WTC11 (cell line): ENCODE measurements around the gene KCNIP4. TPM values are rescaled to one million over a fixed set of nuclear protein-coding genes. Genes with fewer than 3 reads are reported as not detected.

Experiments
- ATAC-seq: fragments of 200-7000 bp; cut with Tn5 transposase; 2 replicates; pipeline ENCODE4 v1.10.0; 2021; ENCODE audit warnings: mild to moderate bottlenecking, moderate library complexity
- CTCF ChIA-PET: fragments of 300-600 bp; sonication (Branson Sonifier 250); formaldehyde crosslinking; loops from one replicate; lab custom pipeline; 2021; ENCODE audit warnings: antibody characterized with exemption; lab: Charles Lee
- POLR2A ChIA-PET: fragments of 350-600 bp; sonication (Branson Sonifier 250); formaldehyde crosslinking; loops from one replicate; lab custom pipeline; 2021; ENCODE audit warnings: antibody characterized with exemption; lab: Charles Lee
- DNase-seq: peaks from one replicate; pipeline ENCODE4 v3.0.0; 2021; ENCODE audit warnings: low spot score
- H3K27ac Mint-ChIP-seq: 2 replicates; pipeline ENCODE4 v1.8.0; 2021; ENCODE audit warnings: mixed read lengths
- H3K27me3 Mint-ChIP-seq: 2 replicates; pipeline ENCODE4 v1.8.0; 2021; ENCODE audit warnings: low read depth, mild to moderate bottlenecking, moderate library complexity, mixed read lengths
- H3K36me3 Mint-ChIP-seq: 2 replicates; pipeline ENCODE4 v1.8.0; 2021; ENCODE audit warnings: mixed read lengths
- H3K4me1 Mint-ChIP-seq: 2 replicates; pipeline ENCODE4 v1.8.0; 2022; ENCODE audit warnings: mixed read lengths
- H3K4me3 Mint-ChIP-seq: 2 replicates; pipeline ENCODE4 v1.8.0; 2021; ENCODE audit warnings: mild to moderate bottlenecking, moderate library complexity, mixed read lengths
- H3K9me3 Mint-ChIP-seq: 2 replicates; pipeline ENCODE4 v1.8.0; 2021; ENCODE audit warnings: mixed read lengths
- AFF4 ChIP-seq: sonication (generic); formaldehyde crosslinking; IDR thresholded peaks from 2 replicates; pipeline ENCODE4 v1.8.1; 2023; ENCODE audit warnings: mild to moderate bottlenecking, missing genetic modification reagents, borderline replicate concordance
- CTCF ChIP-seq: fragments of 200-600 bp; IDR thresholded peaks from 2 replicates; pipeline ENCODE4 v1.8.0; 2022; ENCODE audit warnings: antibody characterized with exemption
- JAZF1 ChIP-seq: fragments of 250-450 bp; sonication (Bioruptor Pico); IDR thresholded peaks from 2 replicates; pipeline ENCODE4 v1.9.0; 2021; ENCODE audit warnings: moderate library complexity, mild to moderate bottlenecking, inconsistent platforms
- JUN ChIP-seq: sonication (generic); formaldehyde crosslinking; IDR thresholded peaks from 2 replicates; pipeline ENCODE4 v1.8.0; 2023; ENCODE audit warnings: mild to moderate bottlenecking, missing genetic modification reagents
- SP1 ChIP-seq: sonication (generic); formaldehyde crosslinking; conservative IDR thresholded peaks from 2 replicates; pipeline ENCODE4 v1.8.1; 2022; ENCODE audit warnings: missing genetic modification reagents
- total RNA-seq: library from RNA; stranded (reverse); gene quantifications from 3 replicates; pipeline ENCODE4 v1.2.3, GENCODE V29; 2021
- TF ChIP-seq, protein P1 (sequence below): sonication (generic); formaldehyde crosslinking; IDR thresholded peaks from 2 replicates; pipeline ENCODE4 v1.8.0; 2023; ENCODE audit warnings: mild to moderate bottlenecking, missing genetic modification reagents
- TF ChIP-seq, protein P2 (sequence below): sonication (generic); formaldehyde crosslinking; IDR thresholded peaks from 2 replicates; pipeline ENCODE4 v1.8.1; 2022; ENCODE audit warnings: low read depth, missing genetic modification reagents, borderline replicate concordance
- TF ChIP-seq, protein P3 (sequence below): sonication (generic); formaldehyde crosslinking; IDR thresholded peaks from 2 replicates; pipeline ENCODE4 v1.8.1; 2022; ENCODE audit warnings: low read depth, mild to moderate bottlenecking, moderate library complexity, missing genetic modification reagents, borderline replicate concordance
- TF ChIP-seq, protein P4 (sequence below): sonication (generic); formaldehyde crosslinking; IDR thresholded peaks from 2 replicates; pipeline ENCODE4 v1.8.0; 2022; ENCODE audit warnings: mild to moderate bottlenecking, missing genetic modification reagents
- TF ChIP-seq, protein P5 (sequence below): fragments of 250-450 bp; sonication (Bioruptor Pico); conservative IDR thresholded peaks from 2 replicates; pipeline ENCODE4 v1.9.0; 2021; ENCODE audit warnings: mild to moderate bottlenecking

Gene KCNIP4
- total RNA-seq, 1 experiment from 2014 or later, result not detected

DNA sequence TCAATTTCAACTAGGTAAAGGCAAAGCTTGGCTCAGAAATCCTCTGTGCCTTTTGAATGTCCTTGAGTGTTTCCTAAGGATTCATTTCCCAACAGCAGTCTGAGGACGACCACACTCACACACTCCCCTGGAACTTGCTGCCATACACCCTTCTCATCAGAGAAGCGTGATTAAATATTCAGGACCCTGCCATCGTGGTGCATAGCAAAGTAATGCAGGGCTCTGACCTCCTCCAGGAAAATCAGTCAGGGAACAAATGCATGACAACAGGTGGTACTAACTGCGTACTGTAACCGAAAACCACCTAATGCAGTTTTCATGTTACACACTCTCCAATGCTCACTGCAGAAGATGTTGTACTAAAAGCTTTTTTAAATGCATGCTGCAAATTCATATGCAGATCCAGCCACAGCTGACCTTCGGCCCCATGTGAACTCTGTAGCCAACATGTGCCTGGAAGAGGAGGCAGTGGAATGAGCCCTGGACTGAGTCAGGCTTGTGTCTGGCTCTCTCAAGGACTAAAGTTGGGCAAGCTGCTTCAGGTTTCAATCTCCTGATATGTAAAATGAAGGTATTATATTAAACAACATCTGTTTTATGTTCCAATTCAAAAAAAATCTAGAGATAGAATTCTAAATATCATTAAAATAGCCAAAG, 238.3 kb downstream of the KCNIP4 start:
- ChIA-PET CTCF (no interaction called here), POLR2A (no interaction called here)
- Mint-ChIP-seq H3K27me3 (no peaks in the 10 kb centered on the region; the same call in 1 of the 2 replicates), H3K36me3 (no peaks in the 10 kb centered on the region), H3K4me1 (peaks cover 21% of the 10 kb centered on the region), H3K27ac (no peak overlapping the region), H3K4me3 (no peak overlapping the region), H3K9me3 (no peaks in the 10 kb centered on the region)
- ATAC-seq (peak; percentile 77), DNase-seq (no peak)
- TF ChIP-seq CTCF, result no peak

- TF ChIP-seq, protein P1, sequence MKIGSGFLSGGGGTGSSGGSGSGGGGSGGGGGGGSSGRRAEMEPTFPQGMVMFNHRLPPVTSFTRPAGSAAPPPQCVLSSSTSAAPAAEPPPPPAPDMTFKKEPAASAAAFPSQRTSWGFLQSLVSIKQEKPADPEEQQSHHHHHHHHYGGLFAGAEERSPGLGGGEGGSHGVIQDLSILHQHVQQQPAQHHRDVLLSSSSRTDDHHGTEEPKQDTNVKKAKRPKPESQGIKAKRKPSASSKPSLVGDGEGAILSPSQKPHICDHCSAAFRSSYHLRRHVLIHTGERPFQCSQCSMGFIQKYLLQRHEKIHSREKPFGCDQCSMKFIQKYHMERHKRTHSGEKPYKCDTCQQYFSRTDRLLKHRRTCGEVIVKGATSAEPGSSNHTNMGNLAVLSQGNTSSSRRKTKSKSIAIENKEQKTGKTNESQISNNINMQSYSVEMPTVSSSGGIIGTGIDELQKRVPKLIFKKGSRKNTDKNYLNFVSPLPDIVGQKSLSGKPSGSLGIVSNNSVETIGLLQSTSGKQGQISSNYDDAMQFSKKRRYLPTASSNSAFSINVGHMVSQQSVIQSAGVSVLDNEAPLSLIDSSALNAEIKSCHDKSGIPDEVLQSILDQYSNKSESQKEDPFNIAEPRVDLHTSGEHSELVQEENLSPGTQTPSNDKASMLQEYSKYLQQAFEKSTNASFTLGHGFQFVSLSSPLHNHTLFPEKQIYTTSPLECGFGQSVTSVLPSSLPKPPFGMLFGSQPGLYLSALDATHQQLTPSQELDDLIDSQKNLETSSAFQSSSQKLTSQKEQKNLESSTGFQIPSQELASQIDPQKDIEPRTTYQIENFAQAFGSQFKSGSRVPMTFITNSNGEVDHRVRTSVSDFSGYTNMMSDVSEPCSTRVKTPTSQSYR (CRISPR knock-in tag), result no peak
- no peak for TF ChIP-seq AFF4
- TF ChIP-seq, protein P2, sequence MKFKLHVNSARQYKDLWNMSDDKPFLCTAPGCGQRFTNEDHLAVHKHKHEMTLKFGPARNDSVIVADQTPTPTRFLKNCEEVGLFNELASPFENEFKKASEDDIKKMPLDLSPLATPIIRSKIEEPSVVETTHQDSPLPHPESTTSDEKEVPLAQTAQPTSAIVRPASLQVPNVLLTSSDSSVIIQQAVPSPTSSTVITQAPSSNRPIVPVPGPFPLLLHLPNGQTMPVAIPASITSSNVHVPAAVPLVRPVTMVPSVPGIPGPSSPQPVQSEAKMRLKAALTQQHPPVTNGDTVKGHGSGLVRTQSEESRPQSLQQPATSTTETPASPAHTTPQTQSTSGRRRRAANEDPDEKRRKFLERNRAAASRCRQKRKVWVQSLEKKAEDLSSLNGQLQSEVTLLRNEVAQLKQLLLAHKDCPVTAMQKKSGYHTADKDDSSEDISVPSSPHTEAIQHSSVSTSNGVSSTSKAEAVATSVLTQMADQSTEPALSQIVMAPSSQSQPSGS, result no peak
- TF ChIP-seq JAZF1 (CRISPR knock-in tag), result no peak
- no peak for TF ChIP-seq JUN (CRISPR knock-in tag)
- TF ChIP-seq SP1, result no peak
- TF ChIP-seq, protein P3, sequence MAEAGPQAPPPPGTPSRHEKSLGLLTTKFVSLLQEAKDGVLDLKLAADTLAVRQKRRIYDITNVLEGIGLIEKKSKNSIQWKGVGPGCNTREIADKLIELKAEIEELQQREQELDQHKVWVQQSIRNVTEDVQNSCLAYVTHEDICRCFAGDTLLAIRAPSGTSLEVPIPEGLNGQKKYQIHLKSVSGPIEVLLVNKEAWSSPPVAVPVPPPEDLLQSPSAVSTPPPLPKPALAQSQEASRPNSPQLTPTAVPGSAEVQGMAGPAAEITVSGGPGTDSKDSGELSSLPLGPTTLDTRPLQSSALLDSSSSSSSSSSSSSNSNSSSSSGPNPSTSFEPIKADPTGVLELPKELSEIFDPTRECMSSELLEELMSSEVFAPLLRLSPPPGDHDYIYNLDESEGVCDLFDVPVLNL (CRISPR knock-in tag), result no peak
- peaks cover 21% of the 10 kb centered on the region for H3K4me1 Mint-ChIP-seq
- no peak overlapping the region for H3K4me3 Mint-ChIP-seq
- no peak overlapping the region for H3K27ac Mint-ChIP-seq
- CTCF ChIA-PET, result no interaction called here
- POLR2A ChIA-PET, result no interaction called here
- H3K27me3 Mint-ChIP-seq, result no peaks in the 10 kb centered on the region; the same call in 1 of the 2 replicates
- H3K36me3 Mint-ChIP-seq, result no peaks in the 10 kb centered on the region
- ATAC-seq, result no peak
- no peak for DNase-seq
- no peaks in the 10 kb centered on the region for H3K9me3 Mint-ChIP-seq
Measured at GRCh38 chr4:21709761-21710160, 238.8 kb downstream of the KCNIP4 start.

- no peaks in the 10 kb centered on the region for H3K36me3 Mint-ChIP-seq
- no peak for DNase-seq
- POLR2A ChIA-PET, result no interaction called here
- no peak overlapping the region for H3K4me3 Mint-ChIP-seq
- no peaks in the 10 kb centered on the region; the same call in 1 of the 2 replicates for H3K27me3 Mint-ChIP-seq
- TF ChIP-seq, protein P4, sequence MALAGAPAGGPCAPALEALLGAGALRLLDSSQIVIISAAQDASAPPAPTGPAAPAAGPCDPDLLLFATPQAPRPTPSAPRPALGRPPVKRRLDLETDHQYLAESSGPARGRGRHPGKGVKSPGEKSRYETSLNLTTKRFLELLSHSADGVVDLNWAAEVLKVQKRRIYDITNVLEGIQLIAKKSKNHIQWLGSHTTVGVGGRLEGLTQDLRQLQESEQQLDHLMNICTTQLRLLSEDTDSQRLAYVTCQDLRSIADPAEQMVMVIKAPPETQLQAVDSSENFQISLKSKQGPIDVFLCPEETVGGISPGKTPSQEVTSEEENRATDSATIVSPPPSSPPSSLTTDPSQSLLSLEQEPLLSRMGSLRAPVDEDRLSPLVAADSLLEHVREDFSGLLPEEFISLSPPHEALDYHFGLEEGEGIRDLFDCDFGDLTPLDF (CRISPR knock-in tag), result no peak
- TF ChIP-seq, protein P5, sequence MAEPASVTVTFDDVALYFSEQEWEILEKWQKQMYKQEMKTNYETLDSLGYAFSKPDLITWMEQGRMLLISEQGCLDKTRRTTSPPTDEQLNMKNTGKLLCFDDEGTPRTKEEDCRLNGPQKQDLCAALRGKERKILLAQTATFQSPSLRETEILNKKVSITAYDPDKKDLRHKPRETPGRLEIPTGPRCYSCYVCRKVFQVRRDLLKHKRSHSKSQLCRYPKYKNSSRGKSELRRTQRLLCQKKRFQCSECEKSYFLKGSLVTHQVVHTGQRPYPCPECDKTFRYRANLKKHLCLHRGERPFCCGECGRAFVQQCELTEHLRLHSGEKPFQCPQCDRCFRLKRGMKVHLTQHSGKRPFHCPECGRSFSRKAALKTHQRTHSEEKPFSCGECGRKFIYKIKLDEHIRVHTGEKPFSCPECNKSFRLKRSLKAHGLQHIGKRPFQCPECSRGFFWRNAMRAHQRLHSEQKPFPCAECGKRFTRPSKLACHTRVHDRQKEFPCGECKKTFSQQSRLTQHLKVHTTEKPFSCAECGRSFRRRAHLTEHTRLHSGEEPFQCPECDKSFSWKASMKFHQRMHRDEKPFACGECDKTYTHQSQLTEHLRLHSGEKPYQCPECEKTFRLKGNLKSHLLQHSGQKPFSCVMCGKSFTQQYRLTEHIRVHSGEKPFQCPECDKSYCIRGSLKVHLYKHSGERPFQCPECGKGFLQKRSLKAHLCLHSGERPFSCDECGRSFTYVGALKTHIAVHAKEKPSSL, result no peak
- H3K4me1 Mint-ChIP-seq, result peaks cover 21% of the 10 kb centered on the region
- CTCF ChIA-PET, result no interaction called here
- ATAC-seq, result no peak
- no peaks in the 10 kb centered on the region for H3K9me3 Mint-ChIP-seq
- no peak overlapping the region for H3K27ac Mint-ChIP-seq
Measured at GRCh38 chr4:21709031-21709430, 239.5 kb downstream of the KCNIP4 start.
